Endothelial cell (in vitro differentiated cells): ENCODE measurements around the gene MRPS2. TPM values are rescaled to one million over a fixed set of nuclear protein-coding genes. Genes with fewer than 3 reads are reported as not detected.

Experiments
- DNase-seq: peaks from one replicate; pipeline ENCODE4 v3.0.0; 2021; ENCODE audit warnings: low spot score
- H3K27ac Mint-ChIP-seq: one replicate; pipeline ENCODE4 v1.8.0; 2021; ENCODE audit warnings: mixed read lengths, inconsistent platforms; ENCODE audit not compliant: unreplicated experiment
- H3K27me3 Mint-ChIP-seq: one replicate; pipeline ENCODE4 v1.8.0; 2021; ENCODE audit warnings: mild to moderate bottlenecking, moderate library complexity, mixed read lengths, inconsistent platforms; ENCODE audit not compliant: unreplicated experiment
- H3K36me3 Mint-ChIP-seq: one replicate; pipeline ENCODE4 v1.8.0; 2021; ENCODE audit warnings: mild to moderate bottlenecking, low read depth, mixed read lengths, inconsistent platforms; ENCODE audit not compliant: unreplicated experiment
- H3K4me1 Mint-ChIP-seq: one replicate; pipeline ENCODE4 v1.8.0; 2021; ENCODE audit warnings: mild to moderate bottlenecking, mixed read lengths, inconsistent platforms; ENCODE audit not compliant: unreplicated experiment
- H3K4me3 Mint-ChIP-seq: one replicate; pipeline ENCODE4 v1.8.0; 2021; ENCODE audit warnings: mild to moderate bottlenecking, mixed read lengths, inconsistent platforms; ENCODE audit not compliant: unreplicated experiment
- H3K9me3 Mint-ChIP-seq: one replicate; pipeline ENCODE4 v1.8.0; 2021; ENCODE audit warnings: mixed read lengths, inconsistent platforms; ENCODE audit not compliant: unreplicated experiment
- total RNA-seq: library from RNA; stranded (reverse); fragmentation: NEBNext Ultra II Directional; extraction: Animal tissue kit (Norgen Biotek cat#: 25700); gene quantifications from one replicate; pipeline ENCODE4 v1.2.1, GENCODE V29; 2021; ENCODE audit not compliant: unreplicated experiment
- TF ChIP-seq, protein P1 (sequence below): fragments of 200-600 bp; sonication (generic); IDR thresholded peaks from one replicate; pipeline ENCODE4 v1.5.0; 2021; ENCODE audit warnings: antibody characterized with exemption; ENCODE audit not compliant: unreplicated experiment

The MRPS2 gene
- total RNA-seq, 1 donor from 2014 or later = 42.8 TPM

- Mint-ChIP-seq H3K4me3 (no peak overlapping the region), H3K27me3 (peaks cover 4% of the 10 kb centered on the region), H3K36me3 (peaks cover 13% of the 10 kb centered on the region), H3K9me3 (no peaks in the 10 kb centered on the region), H3K27ac (no peak overlapping the region), H3K4me1 (no peaks in the 10 kb centered on the region)
- TF ChIP-seq, protein P1, sequence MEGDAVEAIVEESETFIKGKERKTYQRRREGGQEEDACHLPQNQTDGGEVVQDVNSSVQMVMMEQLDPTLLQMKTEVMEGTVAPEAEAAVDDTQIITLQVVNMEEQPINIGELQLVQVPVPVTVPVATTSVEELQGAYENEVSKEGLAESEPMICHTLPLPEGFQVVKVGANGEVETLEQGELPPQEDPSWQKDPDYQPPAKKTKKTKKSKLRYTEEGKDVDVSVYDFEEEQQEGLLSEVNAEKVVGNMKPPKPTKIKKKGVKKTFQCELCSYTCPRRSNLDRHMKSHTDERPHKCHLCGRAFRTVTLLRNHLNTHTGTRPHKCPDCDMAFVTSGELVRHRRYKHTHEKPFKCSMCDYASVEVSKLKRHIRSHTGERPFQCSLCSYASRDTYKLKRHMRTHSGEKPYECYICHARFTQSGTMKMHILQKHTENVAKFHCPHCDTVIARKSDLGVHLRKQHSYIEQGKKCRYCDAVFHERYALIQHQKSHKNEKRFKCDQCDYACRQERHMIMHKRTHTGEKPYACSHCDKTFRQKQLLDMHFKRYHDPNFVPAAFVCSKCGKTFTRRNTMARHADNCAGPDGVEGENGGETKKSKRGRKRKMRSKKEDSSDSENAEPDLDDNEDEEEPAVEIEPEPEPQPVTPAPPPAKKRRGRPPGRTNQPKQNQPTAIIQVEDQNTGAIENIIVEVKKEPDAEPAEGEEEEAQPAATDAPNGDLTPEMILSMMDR = no peak
- no peak for DNase-seq
These were observed 15.1 kb upstream of the MRPS2 start for GRCh38 chr9:135485385-135485784.

DNA sequence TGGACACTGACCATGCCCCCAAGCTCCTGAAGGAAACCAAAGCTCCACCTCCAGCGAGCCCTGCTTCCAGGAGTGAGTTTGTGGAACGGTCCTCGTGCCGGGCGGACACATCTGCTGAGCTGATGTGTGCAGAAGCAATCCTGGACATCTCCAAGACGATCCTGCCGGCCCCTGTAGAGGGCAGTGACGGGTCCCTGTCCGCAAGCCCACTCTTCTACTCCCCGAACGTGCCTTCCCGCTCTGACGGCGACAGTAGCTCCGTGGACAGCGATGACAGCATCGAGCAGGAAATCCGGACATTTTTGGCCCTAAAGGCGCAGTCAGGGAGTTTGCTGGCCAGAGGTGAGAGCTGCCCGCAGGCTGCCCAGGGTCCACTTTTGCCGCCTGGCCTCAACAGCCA is 14.7 kb upstream of the MRPS2 start:
- Mint-ChIP-seq H3K4me3 (no peak overlapping the region), H3K27me3 (peaks cover 4% of the 10 kb centered on the region), H3K36me3 (peaks cover 13% of the 10 kb centered on the region), H3K9me3 (no peaks in the 10 kb centered on the region), H3K4me1 (no peaks in the 10 kb centered on the region), H3K27ac (no peak overlapping the region)
- DNase-seq = no peak
- TF ChIP-seq, protein P1 = no peak

DNA sequence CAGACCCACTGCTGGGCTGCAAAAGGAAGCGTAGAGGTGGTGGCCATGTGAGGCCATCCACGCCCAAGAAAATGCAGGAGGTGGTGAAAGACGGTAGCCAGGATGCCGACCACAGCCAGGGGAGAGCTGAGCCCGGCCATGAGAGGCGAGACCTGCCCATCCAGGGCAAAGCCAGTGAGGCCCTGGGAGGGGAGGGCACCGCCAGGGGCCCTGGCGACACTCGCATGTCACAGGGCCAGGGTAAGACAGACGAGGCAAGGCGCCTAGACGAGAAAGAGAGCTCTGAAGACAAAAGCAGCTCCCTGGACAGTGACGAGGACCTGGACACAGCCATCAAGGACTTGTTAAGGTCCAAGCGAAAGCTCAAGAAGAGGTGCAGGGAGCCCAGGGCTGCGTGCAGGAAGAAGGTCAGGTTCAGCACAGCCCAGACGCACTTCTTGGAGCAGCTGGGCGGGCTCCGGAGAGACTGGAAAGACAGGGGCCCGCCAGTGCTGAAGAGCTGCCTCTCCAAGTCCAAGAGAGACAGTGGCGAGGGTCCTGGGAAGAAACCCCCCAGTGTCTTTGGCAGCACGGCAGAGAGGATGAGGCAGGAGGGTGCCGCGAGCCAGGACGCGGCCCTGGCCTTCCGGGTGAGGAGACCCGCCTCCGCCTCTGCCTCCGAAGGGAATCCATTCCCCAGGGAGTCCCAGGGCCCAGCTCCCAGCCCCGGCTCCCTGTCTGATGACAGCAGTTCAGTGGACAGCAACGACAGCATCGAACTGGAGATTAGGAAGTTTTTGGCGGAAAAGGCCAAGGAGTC is 14.0 kb upstream of the MRPS2 start:
- no peaks in the 10 kb centered on the region for H3K9me3 Mint-ChIP-seq
- no peak for DNase-seq
- TF ChIP-seq, protein P1 = no peak
- no peak overlapping the region for H3K4me3 Mint-ChIP-seq
- H3K27me3 Mint-ChIP-seq = peaks cover 6% of the 10 kb centered on the region
- H3K27ac Mint-ChIP-seq = no peak overlapping the region
- peaks cover 13% of the 10 kb centered on the region for H3K36me3 Mint-ChIP-seq
- no peaks in the 10 kb centered on the region for H3K4me1 Mint-ChIP-seq

DNA sequence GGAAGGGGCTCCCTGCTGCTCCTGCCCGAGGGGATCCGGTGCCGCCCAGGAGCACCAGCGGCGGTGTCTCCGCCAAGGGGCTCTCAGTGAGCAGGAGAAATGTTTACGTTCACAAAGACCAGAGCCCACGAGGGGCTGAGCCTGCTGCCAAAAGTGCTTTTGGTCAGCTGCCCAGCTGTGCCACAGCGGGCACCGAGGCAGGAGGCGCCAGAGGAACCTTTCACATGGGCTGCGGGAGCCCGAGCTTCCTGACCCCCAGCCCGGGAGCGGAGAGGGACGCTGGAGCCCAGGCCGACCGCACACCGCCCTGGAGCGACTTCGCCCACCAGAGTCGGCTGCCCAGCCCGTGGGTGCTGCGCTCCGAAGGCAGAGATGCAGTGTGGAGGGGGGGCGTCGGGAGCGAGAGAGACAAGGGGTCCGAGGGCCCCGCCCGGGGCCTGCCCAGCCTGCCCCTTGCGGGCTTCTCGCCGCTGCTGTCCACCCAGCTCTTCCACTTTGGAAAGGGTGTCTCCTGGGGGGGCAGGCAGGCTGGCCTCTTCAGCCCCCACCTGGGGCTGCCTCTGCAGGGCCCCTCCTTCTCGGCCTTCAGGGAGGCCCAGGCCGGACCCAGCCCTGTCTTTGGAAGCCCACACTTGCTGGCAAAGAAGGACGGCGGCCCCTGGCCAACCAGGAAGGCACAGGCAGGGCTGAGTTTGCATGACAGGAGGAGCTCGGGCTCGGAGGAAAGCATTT is 13.0 kb upstream of the MRPS2 start:
- Mint-ChIP-seq H3K9me3 (no peaks in the 10 kb centered on the region), H3K27ac (no peak overlapping the region), H3K4me3 (no peak overlapping the region), H3K4me1 (no peaks in the 10 kb centered on the region), H3K27me3 (peaks cover 6% of the 10 kb centered on the region), H3K36me3 (peaks cover 13% of the 10 kb centered on the region)
- no peak for DNase-seq
- TF ChIP-seq, protein P1 = no peak

GRCh38 chr9:135488013-135488330 is 12.5 kb upstream of the MRPS2 start:
- no peaks in the 10 kb centered on the region for H3K9me3 Mint-ChIP-seq
- TF ChIP-seq, protein P1 = no peak
- H3K4me3 Mint-ChIP-seq = no peak overlapping the region
- no peak for DNase-seq
- peaks cover 6% of the 10 kb centered on the region for H3K27me3 Mint-ChIP-seq
- H3K4me1 Mint-ChIP-seq = no peaks in the 10 kb centered on the region
- H3K36me3 Mint-ChIP-seq = peaks cover 13% of the 10 kb centered on the region
- H3K27ac Mint-ChIP-seq = no peak overlapping the region
